ENCODE data around the gene SUMF1. TPM values are rescaled to one million over a fixed set of nuclear protein-coding genes. Genes with fewer than 3 reads are reported as not detected.

SUMF1 gene
- total RNA-seq, 1 experiment from 2014 or later, result 26.6 TPM

DNA sequence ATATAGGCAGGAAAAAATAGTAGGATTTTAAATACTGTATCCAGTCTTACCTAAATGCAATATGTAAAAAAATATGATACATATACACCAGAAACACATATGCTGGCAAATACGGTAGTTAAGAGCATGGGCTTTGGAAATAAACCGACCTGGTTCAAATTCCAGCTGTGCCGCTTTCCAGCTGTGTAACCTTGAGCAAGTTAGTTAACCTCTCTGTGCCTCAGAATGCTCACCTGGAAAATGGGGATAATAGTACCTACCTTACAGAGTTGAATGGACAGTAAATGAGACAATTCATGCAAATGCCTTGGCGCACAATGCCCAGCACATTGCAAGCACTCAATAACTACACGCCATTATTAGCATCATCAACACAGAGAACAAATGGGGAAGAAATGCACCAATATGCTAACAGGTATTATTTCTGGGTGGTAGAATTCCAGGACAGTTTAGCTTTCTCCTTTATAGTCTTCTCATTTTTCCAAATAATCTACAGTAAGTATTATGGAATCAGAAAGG lies 50.6 kb downstream of the SUMF1 start:
- TF ChIP-seq ZNF274 (IDR thresholded peaks at IDR 0.05; ENCODE audit: low read depth, low read length) (no peak), ZFX (IDR thresholded peaks at IDR 0.05) (no peak), SIN3A (IDR thresholded peaks at IDR 0.05; ENCODE audit: low read depth) (no peak), RAD21 (IDR thresholded peaks at IDR 0.05; ENCODE audit: low read depth) (no peak)
- TF ChIP-seq, protein P1, sequence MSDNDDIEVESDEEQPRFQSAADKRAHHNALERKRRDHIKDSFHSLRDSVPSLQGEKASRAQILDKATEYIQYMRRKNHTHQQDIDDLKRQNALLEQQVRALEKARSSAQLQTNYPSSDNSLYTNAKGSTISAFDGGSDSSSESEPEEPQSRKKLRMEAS (IDR thresholded peaks at IDR 0.05), result no peak
- TF ChIP-seq, protein P2, sequence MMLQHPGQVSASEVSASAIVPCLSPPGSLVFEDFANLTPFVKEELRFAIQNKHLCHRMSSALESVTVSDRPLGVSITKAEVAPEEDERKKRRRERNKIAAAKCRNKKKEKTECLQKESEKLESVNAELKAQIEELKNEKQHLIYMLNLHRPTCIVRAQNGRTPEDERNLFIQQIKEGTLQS (IDR thresholded peaks at IDR 0.05), result no peak
- CTCF ChIA-PET, result no interaction called here
- H3K4me2 ChIP-seq (ENCODE audit: low read length), result no peak overlapping the region
- DNase-seq (ENCODE audit: low read depth, low spot score) (no peak), ATAC-seq (no peak)
- no TSS peak for BruUV-seq (replicated peaks)
- H3K36me3 ChIP-seq (ENCODE audit: control insufficient read depth in 1 of 2, insufficient read depth in 2 of 2, low read length in 2 of 2), result no peaks in the 10 kb centered on the region
- H3K79me2 ChIP-seq (ENCODE audit: insufficient read depth, low read length), result no peaks in the 10 kb centered on the region
- POLR2A ChIA-PET, result no interaction called here
- H2AFZ ChIP-seq (ENCODE audit: low read depth, low read length, poor library complexity, severe bottlenecking), result no peak overlapping the region
- RAD21 ChIA-PET (ENCODE audit: low non-redundant PET in 1 of 2, low total read pairs in 2 of 2, uncharacterized antibody in 2 of 2, unreplicated experiment in 2 of 2), result no interaction called here
- H3K9me2 ChIP-seq (ENCODE audit: insufficient read depth), result no peaks in the 10 kb centered on the region
- intact Hi-C loops (cut with micrococcal nuclease), result no loop called here
- H3K9me3 ChIP-seq (ENCODE audit: control insufficient read depth in 1 of 2, insufficient read depth in 1 of 2, low read depth in 1 of 2, low read length in 2 of 2), result no peaks in the 10 kb centered on the region
- H3K9ac ChIP-seq (ENCODE audit: low read length), result no peak overlapping the region
- H3K27me3 ChIP-seq (ENCODE audit: insufficient read depth, low read length), result no peaks in the 10 kb centered on the region
- H4K20me1 ChIP-seq (ENCODE audit: insufficient read depth), result no peaks in the 10 kb centered on the region
- no peak overlapping the region for H3K27ac ChIP-seq (ENCODE audit: low read depth, low read length)
- no peak overlapping the region for H3K4me3 ChIP-seq (replicated peaks in 1 of 2; ENCODE audit: low read depth in 1 of 2, low read length in 2 of 2)
- H3K4me1 ChIP-seq (ENCODE audit: control insufficient read depth in 1 of 2, insufficient read depth in 2 of 2, low read length in 2 of 2), result no peaks in the 10 kb centered on the region; a peak in 1 of 4 replicates

DNA sequence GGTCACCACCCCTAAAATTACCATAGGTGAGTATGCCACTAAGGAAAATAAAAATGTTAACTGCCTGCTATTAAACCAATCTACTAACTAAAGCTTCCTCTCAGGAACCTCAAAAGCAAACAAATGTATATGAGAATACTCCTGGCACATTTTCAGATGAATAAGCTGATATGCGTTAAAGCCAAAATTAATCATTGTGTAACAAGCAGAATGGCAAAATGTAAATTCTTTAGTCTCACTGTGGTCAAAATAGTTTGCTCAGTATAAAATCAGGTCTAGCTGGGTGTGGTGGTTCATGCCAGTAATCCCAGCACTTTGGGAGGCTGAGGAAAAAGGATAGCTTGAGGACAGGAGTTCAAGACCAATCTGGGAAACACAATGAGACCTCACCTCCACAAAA lies 53.6 kb downstream of the SUMF1 start:
- Histone ChIP-seq H3K9me3 (ENCODE audit: control insufficient read depth in 1 of 2, insufficient read depth in 1 of 2, low read depth in 1 of 2, low read length in 2 of 2) (no peaks in the 10 kb centered on the region), H3K9me2 (ENCODE audit: insufficient read depth) (no peaks in the 10 kb centered on the region), H3K4me3 (replicated peaks in 1 of 2; ENCODE audit: low read depth in 1 of 2, low read length in 2 of 2) (no peak overlapping the region), H3K27me3 (ENCODE audit: insufficient read depth, low read length) (no peaks in the 10 kb centered on the region), H3K9ac (ENCODE audit: low read length) (no peak overlapping the region), H3K79me2 (ENCODE audit: insufficient read depth, low read length) (no peaks in the 10 kb centered on the region), H4K20me1 (ENCODE audit: insufficient read depth) (no peaks in the 10 kb centered on the region), H3K4me2 (ENCODE audit: low read length) (no peak overlapping the region), H3K27ac (ENCODE audit: low read depth, low read length) (no peak overlapping the region), H3K36me3 (ENCODE audit: control insufficient read depth in 1 of 2, insufficient read depth in 2 of 2, low read length in 2 of 2) (no peaks in the 10 kb centered on the region), H2AFZ (ENCODE audit: low read depth, low read length, poor library complexity, severe bottlenecking) (no peak overlapping the region), H3K4me1 (ENCODE audit: control insufficient read depth in 1 of 2, insufficient read depth in 2 of 2, low read length in 2 of 2) (no peaks in the 10 kb centered on the region)
- intact Hi-C loops (cut with micrococcal nuclease), result no loop called here
- ATAC-seq (no peak), DNase-seq (ENCODE audit: low read depth, low spot score) (no peak)
- BruUV-seq (replicated peaks), result no TSS peak
- ChIA-PET CTCF (no interaction called here), RAD21 (ENCODE audit: low non-redundant PET in 1 of 2, low total read pairs in 2 of 2, uncharacterized antibody in 2 of 2, unreplicated experiment in 2 of 2) (no interaction called here), POLR2A (no interaction called here)
- TF ChIP-seq, protein P2 (IDR thresholded peaks at IDR 0.05), result no peak
- TF ChIP-seq ZFX (IDR thresholded peaks at IDR 0.05) (no peak), EZH2phosphoT487 (IDR thresholded peaks at IDR 0.05; ENCODE audit: borderline replicate concordance) (no peak), SP1 (IDR thresholded peaks at IDR 0.05; ENCODE audit: low read depth) (no peak), RAD21 (IDR thresholded peaks at IDR 0.05; ENCODE audit: low read depth) (no peak), POLR2AphosphoS5 (IDR thresholded peaks at IDR 0.05; ENCODE audit: low read depth, low read length) (no peak), JUND (IDR thresholded peaks at IDR 0.05) (no peak), EGR1 (IDR thresholded peaks at IDR 0.05; ENCODE audit: low read depth) (no peak), EZH2 (IDR thresholded peaks at IDR 0.05) (no peak), SRF (IDR thresholded peaks at IDR 0.05; ENCODE audit: low read depth) (no peak)
- TF ChIP-seq, protein P3, sequence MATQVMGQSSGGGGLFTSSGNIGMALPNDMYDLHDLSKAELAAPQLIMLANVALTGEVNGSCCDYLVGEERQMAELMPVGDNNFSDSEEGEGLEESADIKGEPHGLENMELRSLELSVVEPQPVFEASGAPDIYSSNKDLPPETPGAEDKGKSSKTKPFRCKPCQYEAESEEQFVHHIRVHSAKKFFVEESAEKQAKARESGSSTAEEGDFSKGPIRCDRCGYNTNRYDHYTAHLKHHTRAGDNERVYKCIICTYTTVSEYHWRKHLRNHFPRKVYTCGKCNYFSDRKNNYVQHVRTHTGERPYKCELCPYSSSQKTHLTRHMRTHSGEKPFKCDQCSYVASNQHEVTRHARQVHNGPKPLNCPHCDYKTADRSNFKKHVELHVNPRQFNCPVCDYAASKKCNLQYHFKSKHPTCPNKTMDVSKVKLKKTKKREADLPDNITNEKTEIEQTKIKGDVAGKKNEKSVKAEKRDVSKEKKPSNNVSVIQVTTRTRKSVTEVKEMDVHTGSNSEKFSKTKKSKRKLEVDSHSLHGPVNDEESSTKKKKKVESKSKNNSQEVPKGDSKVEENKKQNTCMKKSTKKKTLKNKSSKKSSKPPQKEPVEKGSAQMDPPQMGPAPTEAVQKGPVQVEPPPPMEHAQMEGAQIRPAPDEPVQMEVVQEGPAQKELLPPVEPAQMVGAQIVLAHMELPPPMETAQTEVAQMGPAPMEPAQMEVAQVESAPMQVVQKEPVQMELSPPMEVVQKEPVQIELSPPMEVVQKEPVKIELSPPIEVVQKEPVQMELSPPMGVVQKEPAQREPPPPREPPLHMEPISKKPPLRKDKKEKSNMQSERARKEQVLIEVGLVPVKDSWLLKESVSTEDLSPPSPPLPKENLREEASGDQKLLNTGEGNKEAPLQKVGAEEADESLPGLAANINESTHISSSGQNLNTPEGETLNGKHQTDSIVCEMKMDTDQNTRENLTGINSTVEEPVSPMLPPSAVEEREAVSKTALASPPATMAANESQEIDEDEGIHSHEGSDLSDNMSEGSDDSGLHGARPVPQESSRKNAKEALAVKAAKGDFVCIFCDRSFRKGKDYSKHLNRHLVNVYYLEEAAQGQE (IDR thresholded peaks at IDR 0.05; ENCODE audit: low read depth), result no peak
- TF ChIP-seq, protein P1 (IDR thresholded peaks at IDR 0.05), result no peak
- TF ChIP-seq, protein P4, sequence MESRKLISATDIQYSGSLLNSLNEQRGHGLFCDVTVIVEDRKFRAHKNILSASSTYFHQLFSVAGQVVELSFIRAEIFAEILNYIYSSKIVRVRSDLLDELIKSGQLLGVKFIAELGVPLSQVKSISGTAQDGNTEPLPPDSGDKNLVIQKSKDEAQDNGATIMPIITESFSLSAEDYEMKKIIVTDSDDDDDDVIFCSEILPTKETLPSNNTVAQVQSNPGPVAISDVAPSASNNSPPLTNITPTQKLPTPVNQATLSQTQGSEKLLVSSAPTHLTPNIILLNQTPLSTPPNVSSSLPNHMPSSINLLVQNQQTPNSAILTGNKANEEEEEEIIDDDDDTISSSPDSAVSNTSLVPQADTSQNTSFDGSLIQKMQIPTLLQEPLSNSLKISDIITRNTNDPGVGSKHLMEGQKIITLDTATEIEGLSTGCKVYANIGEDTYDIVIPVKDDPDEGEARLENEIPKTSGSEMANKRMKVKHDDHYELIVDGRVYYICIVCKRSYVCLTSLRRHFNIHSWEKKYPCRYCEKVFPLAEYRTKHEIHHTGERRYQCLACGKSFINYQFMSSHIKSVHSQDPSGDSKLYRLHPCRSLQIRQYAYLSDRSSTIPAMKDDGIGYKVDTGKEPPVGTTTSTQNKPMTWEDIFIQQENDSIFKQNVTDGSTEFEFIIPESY (IDR thresholded peaks at IDR 0.05; ENCODE audit: extremely low read depth, insufficient replicate concordance, low read length), result no peak
